Measurements from ENCODE around the gene RASGRF2.
A peak's percentile ranks its signal among the peaks of the same experiment; 100 is the strongest.

The RASGRF2 gene

DNA sequence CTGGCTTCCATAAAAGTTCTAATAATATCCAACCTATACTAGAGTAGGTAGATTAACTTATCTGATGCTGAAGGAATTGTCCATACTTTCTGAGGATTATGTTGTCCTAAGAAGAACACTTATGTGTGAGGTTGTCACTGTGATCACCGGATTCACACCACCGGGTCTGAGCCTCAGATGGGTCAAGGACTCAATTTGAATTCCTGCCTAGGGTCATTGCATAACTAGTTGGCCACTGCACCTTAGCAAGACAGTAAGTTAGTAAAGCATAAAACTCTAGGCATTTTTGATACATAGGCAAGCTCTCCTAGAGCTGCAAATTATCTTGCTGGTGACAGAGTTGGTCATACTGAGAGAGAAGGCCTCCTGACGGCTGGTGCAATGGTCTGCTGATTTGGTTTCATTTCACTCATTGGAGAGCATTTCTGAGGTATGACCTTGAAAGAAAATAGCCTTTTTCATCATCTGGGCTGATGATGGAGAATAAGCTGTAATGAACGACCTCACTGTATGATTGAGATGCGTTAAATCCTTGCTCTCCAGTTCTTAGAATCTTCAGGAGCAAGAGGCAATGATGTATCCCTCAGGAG lies 200.9 kb downstream of the RASGRF2 start:
- no peaks in the 10 kb centered on the region for H3K36me3 Mint-ChIP-seq (ENCODE audit: low read depth)
- H3K27ac Mint-ChIP-seq = no peak overlapping the region
- peaks cover 5% of the 10 kb centered on the region for H3K9me3 Mint-ChIP-seq
- no peak overlapping the region for H3K4me3 Mint-ChIP-seq
- peaks cover 8% of the 10 kb centered on the region for H3K4me1 Mint-ChIP-seq
- H3K27me3 Mint-ChIP-seq (ENCODE audit: low read depth, poor library complexity) = peaks cover 7% of the 10 kb centered on the region
- TF ChIP-seq, protein P1, sequence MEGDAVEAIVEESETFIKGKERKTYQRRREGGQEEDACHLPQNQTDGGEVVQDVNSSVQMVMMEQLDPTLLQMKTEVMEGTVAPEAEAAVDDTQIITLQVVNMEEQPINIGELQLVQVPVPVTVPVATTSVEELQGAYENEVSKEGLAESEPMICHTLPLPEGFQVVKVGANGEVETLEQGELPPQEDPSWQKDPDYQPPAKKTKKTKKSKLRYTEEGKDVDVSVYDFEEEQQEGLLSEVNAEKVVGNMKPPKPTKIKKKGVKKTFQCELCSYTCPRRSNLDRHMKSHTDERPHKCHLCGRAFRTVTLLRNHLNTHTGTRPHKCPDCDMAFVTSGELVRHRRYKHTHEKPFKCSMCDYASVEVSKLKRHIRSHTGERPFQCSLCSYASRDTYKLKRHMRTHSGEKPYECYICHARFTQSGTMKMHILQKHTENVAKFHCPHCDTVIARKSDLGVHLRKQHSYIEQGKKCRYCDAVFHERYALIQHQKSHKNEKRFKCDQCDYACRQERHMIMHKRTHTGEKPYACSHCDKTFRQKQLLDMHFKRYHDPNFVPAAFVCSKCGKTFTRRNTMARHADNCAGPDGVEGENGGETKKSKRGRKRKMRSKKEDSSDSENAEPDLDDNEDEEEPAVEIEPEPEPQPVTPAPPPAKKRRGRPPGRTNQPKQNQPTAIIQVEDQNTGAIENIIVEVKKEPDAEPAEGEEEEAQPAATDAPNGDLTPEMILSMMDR (IDR thresholded peaks at IDR 0.05) = no peak
- DNase-seq = no peak

DNA sequence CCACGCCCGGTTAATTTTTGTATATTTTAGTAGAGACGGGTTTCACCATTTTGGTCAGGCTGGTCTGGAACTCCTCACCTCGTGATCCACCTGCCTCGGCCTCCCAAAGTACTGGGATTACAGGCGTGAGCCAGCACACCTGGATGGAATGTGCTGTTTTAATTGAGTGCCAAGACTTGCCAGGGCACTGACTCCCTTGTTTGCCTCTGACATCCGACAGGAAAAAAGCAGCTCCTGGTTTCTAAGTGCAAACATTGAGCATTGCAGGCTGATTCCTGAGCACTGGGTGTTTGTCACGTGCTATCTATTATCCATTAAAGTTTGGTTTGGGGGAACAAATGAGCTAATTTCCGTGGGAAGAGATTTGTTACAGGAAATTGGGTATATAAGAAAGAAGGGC lies 202.3 kb downstream of the RASGRF2 start:
- Mint-ChIP-seq H3K4me3 (no peak overlapping the region), H3K27ac (no peak overlapping the region), H3K4me1 (peaks cover 22% of the 10 kb centered on the region), H3K9me3 (no peaks in the 10 kb centered on the region), H3K36me3 (ENCODE audit: low read depth) (no peaks in the 10 kb centered on the region), H3K27me3 (ENCODE audit: low read depth, poor library complexity) (peaks cover 7% of the 10 kb centered on the region)
- TF ChIP-seq, protein P1 (IDR thresholded peaks at IDR 0.05) = no peak
- DNase-seq = no peak

DNA sequence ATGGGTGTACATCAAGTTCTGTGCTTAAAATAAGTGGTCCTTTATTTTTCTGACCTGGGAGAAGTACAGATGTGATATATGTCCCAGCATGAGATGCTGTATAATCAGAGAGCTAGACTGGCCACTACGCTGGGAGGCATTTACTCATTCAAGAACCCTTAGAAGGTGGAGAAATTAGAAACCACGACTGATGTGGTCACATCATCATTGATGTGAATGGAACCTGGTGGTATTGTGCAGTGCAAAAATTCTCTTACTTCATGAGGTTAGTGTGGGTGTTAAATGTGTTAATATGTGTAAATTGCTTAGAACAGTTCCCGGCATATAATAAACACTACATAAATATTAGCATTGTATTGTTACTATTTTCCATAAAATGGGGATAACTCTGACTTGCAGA lies 203.5 kb downstream of the RASGRF2 start:
- Mint-ChIP-seq H3K36me3 (ENCODE audit: low read depth) (no peaks in the 10 kb centered on the region), H3K4me1 (peaks cover 33% of the 10 kb centered on the region)
- DNase-seq = no peak

DNA sequence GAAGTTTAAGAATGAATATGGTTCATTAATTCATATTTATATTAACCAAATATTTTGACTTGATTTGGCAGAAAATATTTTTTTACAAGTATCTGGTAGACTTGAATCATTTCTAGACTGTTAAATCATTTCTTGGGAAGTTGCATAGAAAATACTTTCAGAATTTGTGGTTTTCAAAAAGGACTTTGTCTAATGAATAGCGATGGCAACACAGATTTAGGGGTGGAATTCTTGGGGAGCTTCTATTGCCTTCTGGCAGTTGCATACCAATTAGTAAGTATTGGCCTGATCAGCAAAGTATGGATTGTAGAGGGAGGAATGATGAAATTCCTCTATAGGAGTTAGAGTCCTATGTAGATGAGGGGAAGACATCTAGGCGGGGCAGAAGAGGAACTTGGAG lies 204.3 kb downstream of the RASGRF2 start:
- DNase-seq = no peak
- Mint-ChIP-seq H3K9me3 (no peaks in the 10 kb centered on the region), H3K4me1 (peaks cover 39% of the 10 kb centered on the region), H3K27me3 (ENCODE audit: low read depth, poor library complexity) (peaks cover 7% of the 10 kb centered on the region), H3K36me3 (ENCODE audit: low read depth) (no peaks in the 10 kb centered on the region), H3K4me3 (no peak overlapping the region), H3K27ac (no peak overlapping the region)
- TF ChIP-seq, protein P1 (IDR thresholded peaks at IDR 0.05) = no peak

More for the DNA sequence above, 203.5 kb downstream of the RASGRF2 start:
- TF ChIP-seq, protein P1 (IDR thresholded peaks at IDR 0.05) = no peak
- no peak overlapping the region for H3K27ac Mint-ChIP-seq
- no peak overlapping the region for H3K4me3 Mint-ChIP-seq
- no peaks in the 10 kb centered on the region for H3K9me3 Mint-ChIP-seq
- peaks cover 7% of the 10 kb centered on the region for H3K27me3 Mint-ChIP-seq (ENCODE audit: low read depth, poor library complexity)

DNA sequence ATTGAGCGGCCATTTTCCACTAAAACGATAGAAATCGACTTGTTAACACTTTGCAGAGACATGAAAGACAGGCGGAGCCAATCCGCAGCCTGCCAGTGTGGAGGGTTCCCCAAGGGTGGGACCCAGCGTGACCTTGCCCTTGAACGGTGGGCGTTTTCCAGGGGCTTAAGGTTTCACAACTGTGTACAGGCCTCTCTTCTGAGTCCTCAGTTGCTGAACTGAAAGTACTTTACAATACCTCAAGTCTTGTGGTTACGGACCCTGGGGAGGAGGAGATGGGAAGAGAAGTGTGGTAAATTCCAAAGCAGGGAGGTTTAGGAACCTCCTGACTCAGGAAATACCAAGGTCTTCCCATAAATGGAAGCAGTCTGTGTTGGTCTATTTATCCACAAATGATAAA lies 204.8 kb downstream of the RASGRF2 start:
- Mint-ChIP-seq H3K9me3 (no peaks in the 10 kb centered on the region), H3K36me3 (ENCODE audit: low read depth) (no peaks in the 10 kb centered on the region), H3K4me1 (peaks cover 43% of the 10 kb centered on the region), H3K27ac (no peak overlapping the region), H3K4me3 (no peak overlapping the region), H3K27me3 (ENCODE audit: low read depth, poor library complexity) (peaks cover 12% of the 10 kb centered on the region)
- DNase-seq = no peak
- TF ChIP-seq, protein P1 (IDR thresholded peaks at IDR 0.05) = no peak

DNA sequence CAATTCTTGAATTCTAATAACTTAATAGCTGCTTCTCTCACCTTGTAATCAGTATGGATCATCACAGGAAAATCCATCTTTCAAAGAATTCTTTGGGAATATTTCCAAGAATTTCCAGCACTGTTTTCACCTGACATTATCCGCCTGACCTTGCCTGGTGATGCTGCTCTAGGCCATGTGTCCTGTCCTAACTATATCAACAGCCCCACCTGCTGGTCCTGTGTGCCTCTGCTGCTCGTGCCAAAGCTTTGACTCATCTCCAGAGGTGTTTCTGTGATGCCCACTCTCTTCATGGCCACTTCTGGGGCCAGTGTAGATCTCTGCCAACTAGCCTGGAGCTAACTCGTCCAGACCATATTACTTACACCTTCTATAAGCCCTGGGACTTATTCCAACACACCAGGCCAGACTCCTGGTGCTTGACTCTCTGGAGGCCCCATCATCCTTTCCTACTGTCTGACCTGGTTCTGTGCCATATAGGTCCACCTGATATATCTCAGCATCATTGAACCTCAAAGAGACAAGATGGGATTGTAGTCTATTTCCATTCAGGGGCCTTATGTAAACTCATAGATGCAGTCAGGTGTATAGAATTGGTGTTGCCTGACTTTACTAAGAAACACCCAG lies 205.4 kb downstream of the RASGRF2 start:
- H3K4me1 Mint-ChIP-seq = peaks cover 50% of the 10 kb centered on the region
- no peak overlapping the region for H3K27ac Mint-ChIP-seq
- no peaks in the 10 kb centered on the region for H3K9me3 Mint-ChIP-seq
- TF ChIP-seq, protein P1 (IDR thresholded peaks at IDR 0.05) = peak; percentile 62
- no peaks in the 10 kb centered on the region for H3K36me3 Mint-ChIP-seq (ENCODE audit: low read depth)
- peak; percentile 64 for DNase-seq
- H3K4me3 Mint-ChIP-seq = no peak overlapping the region
- peaks cover 12% of the 10 kb centered on the region for H3K27me3 Mint-ChIP-seq (ENCODE audit: low read depth, poor library complexity)

Data from nephron progenitor cell (in vitro differentiated cells).